Left kidney (tissue), 1 donor: ENCODE data around the gene HSPB8. TPM values are rescaled to one million over a fixed set of nuclear protein-coding genes. Genes with fewer than 3 reads are reported as not detected.

ENCODE experiments used
- polyA plus RNA-seq: library from polyadenylated mRNA; unstranded; fragments of 120-200 nt; gene quantifications from one replicate; pipeline ENCODE4 v1.2.1, GENCODE V29; 2013; ENCODE audit not compliant: insufficient read length

Gene HSPB8
- polyA plus RNA-seq, 1 donor = 4.8 TPM

Other genes starting within 250 kb of the HSPB8 start
- 0.02 TPM for gene SRRM4, start 197.4 kb upstream of the HSPB8 start, polyA plus RNA-seq
- gene CCDC60, start 155.8 kb downstream of the HSPB8 start, polyA plus RNA-seq = 0.18 TPM